B cell (primary cell): Measurements from ENCODE around the gene ROBO2. TPM values are rescaled to one million over a fixed set of nuclear protein-coding genes. Genes with fewer than 3 reads are reported as not detected.

Experiments used
- ATAC-seq: fragments of 200-7000 bp; cut with Tn5 transposase; one replicate; pipeline ENCODE4 v1.10.0; 2021; ENCODE audit warnings: low read depth, mild to moderate bottlenecking, moderate number of reproducible peaks, moderate library complexity
- CTCF ChIA-PET: fragments of 350-600 bp; sonication (Branson Sonifier 250); formaldehyde crosslinking; loops from one replicate; lab custom pipeline; 2021; ENCODE audit warnings: antibody characterized with exemption, inconsistent platforms; lab: Charles Lee
- POLR2A ChIA-PET: fragments of 350-600 bp; sonication (Branson Sonifier 250); formaldehyde crosslinking; loops from one replicate; lab custom pipeline; 2021; ENCODE audit warnings: antibody characterized with exemption; lab: Charles Lee
- DNase-seq: peaks from one replicate; pipeline ENCODE4 v3.0.0; 2013
- H2AFZ ChIP-seq: 2 replicates; pipeline ENCODE4 v1.6.1; 2012; ENCODE audit warnings: mild to moderate bottlenecking, low read depth, low read length; ENCODE audit not compliant: insufficient read depth, poor library complexity, severe bottlenecking
- H3K27ac ChIP-seq, 2 donors: 1 replicate in 1 of 2; 2 replicates in 1 of 2; pipeline ENCODE4 v1.5.1; 2012 to 2013; ENCODE audit warnings: low read length in 2 of 2, mild to moderate bottlenecking in 2 of 2, moderate library complexity in 1 of 2
- H3K27me3 ChIP-seq, 4 experiments: fragments of 200-600 bp in 1 of 4; sonication (generic) in 1 of 4; replicated peaks in 1 of 4; 1 replicate in 2 of 4; 2 replicates in 2 of 4; pipeline versions ENCODE4 v1.6.1 to v1.7.0; 2013 to 2016; ENCODE audit warnings: low read length in 3 of 4, mild to moderate bottlenecking in 2 of 4, mixed read lengths in 1 of 4, moderate library complexity in 1 of 4; ENCODE audit not compliant: insufficient read depth in 4 of 4, control insufficient read depth in 3 of 4; ENCODE audit errors: control extremely low read depth in 1 of 4
- H3K36me3 ChIP-seq, 2 experiments: replicated peaks in 1 of 2; 1 replicate in 1 of 2; 2 replicates in 1 of 2; pipeline versions ENCODE4 v1.6.1 to v1.7.1; 2013; ENCODE audit warnings: low read length in 1 of 2; ENCODE audit not compliant: insufficient read depth in 2 of 2, control insufficient read depth in 1 of 2; ENCODE audit errors: control extremely low read depth in 1 of 2, extremely low read depth in 1 of 2
- H3K4me1 ChIP-seq, 2 donors: fragments of 200-600 bp in 1 of 2; sonication (generic) in 1 of 2; 1 replicate in 1 of 2; 2 replicates in 1 of 2; pipeline versions ENCODE4 v1.5.1 to v1.6.1; 2013 to 2017; ENCODE audit warnings: low read length in 2 of 2; ENCODE audit not compliant: control insufficient read depth in 2 of 2, insufficient read depth in 2 of 2
- H3K4me2 ChIP-seq: replicated peaks from 2 replicates; pipeline ENCODE3; 2012; ENCODE audit warnings: mild to moderate bottlenecking, low read depth, low read length; ENCODE audit not compliant: poor library complexity, severe bottlenecking
- H3K4me3 ChIP-seq, 5 experiments: fragments of 200-600 bp in 1 of 5; sonication (generic) in 1 of 5; 1 replicate in 3 of 5; 2 replicates in 2 of 5; pipeline versions ENCODE4 v1.5.1 to v1.7.0; 2011 to 2016; ENCODE audit warnings: low read length in 4 of 5, mild to moderate bottlenecking in 4 of 5, low read depth in 2 of 5, control low read depth in 1 of 5, moderate library complexity in 1 of 5; ENCODE audit not compliant: insufficient read depth in 1 of 5; ENCODE audit errors: control extremely low read depth in 1 of 5, extremely low read depth in 1 of 5
- H3K79me2 ChIP-seq: fragments of 200-600 bp; sonication (generic); one replicate; pipeline ENCODE4 v1.6.0; 2016; ENCODE audit warnings: low read length; ENCODE audit not compliant: control insufficient read depth, insufficient read depth
- H3K9ac ChIP-seq: fragments of 200-600 bp; sonication (generic); 2 replicates; pipeline ENCODE4 v1.6.1; 2017; ENCODE audit warnings: mild to moderate bottlenecking, low read length, moderate library complexity
- H3K9me3 ChIP-seq, 3 donors: one replicate each; pipeline versions ENCODE4 v1.6.1 to v1.7.1; 2013; ENCODE audit warnings: low read length in 2 of 3; ENCODE audit not compliant: control insufficient read depth in 2 of 3, insufficient read depth in 1 of 3; ENCODE audit errors: control extremely low read depth in 1 of 3
- H4K20me1 ChIP-seq: 2 replicates; pipeline ENCODE4 v1.6.0; 2012; ENCODE audit warnings: mild to moderate bottlenecking, low read length; ENCODE audit not compliant: insufficient read depth, control insufficient read depth, poor library complexity, severe bottlenecking
- H3K27ac Mint-ChIP-seq: one replicate; pipeline ENCODE4 v1.8.0; 2021; ENCODE audit warnings: mixed read lengths
- H3K27me3 Mint-ChIP-seq: one replicate; pipeline ENCODE4 v1.8.0; 2021; ENCODE audit warnings: mixed read lengths
- H3K4me1 Mint-ChIP-seq: one replicate; pipeline ENCODE4 v1.8.0; 2021; ENCODE audit warnings: mixed read lengths
- H3K4me3 Mint-ChIP-seq: one replicate; pipeline ENCODE4 v1.8.0; 2021; ENCODE audit warnings: mixed read lengths
- H3K9me3 Mint-ChIP-seq: one replicate; pipeline ENCODE4 v1.8.0; 2022; ENCODE audit warnings: mixed read lengths; ENCODE audit not compliant: insufficient read depth
- CTCF ChIP-seq: fragments of 200-600 bp; IDR thresholded peaks from one replicate; pipeline ENCODE4 v1.8.0; 2022; ENCODE audit warnings: antibody characterized with exemption, mild to moderate bottlenecking
- EZH2 ChIP-seq: IDR thresholded peaks from 2 replicates; pipeline ENCODE4 v1.6.1; 2012; ENCODE audit warnings: borderline replicate concordance, low read depth, mild to moderate bottlenecking, moderate library complexity, low read length; ENCODE audit not compliant: insufficient read depth, poor library complexity, severe bottlenecking
- WGBS: methylation state at CpG from one replicate; pipeline ENCODE4 v1.1.5; 2013; ENCODE audit warnings: missing lambda C conversion rate; ENCODE audit not compliant: insufficient coverage; 5-methylcytosine and 5-hydroxymethylcytosine counted together
- intact Hi-C: fragments of 100-400 bp; cut with micrococcal nuclease; formaldehyde crosslinking; loops from one replicate; pipeline ENCODE4 v1.10.0; 2022
- polyA plus RNA-seq: library from polyadenylated mRNA; depleted of rRNA; stranded (reverse); fragments of >200 nt; gene quantifications from 2 replicates; pipeline ENCODE4 v1.2.3, GENCODE V29; 2012
- total RNA-seq, 2 donors: library from RNA; stranded (reverse); fragments of 120-200 nt in 1 of 2; gene quantifications; 1 replicate in 1 of 2; 2 replicates in 1 of 2; pipeline versions ENCODE4 v1.2.3 to v1.2.4, GENCODE V29; 2013 to 2022

ROBO2 gene
- total and polyA plus RNA-seq, 2 donors (not counting 1 experiment from before 2014, with no cell fraction given) = not detected

DNA sequence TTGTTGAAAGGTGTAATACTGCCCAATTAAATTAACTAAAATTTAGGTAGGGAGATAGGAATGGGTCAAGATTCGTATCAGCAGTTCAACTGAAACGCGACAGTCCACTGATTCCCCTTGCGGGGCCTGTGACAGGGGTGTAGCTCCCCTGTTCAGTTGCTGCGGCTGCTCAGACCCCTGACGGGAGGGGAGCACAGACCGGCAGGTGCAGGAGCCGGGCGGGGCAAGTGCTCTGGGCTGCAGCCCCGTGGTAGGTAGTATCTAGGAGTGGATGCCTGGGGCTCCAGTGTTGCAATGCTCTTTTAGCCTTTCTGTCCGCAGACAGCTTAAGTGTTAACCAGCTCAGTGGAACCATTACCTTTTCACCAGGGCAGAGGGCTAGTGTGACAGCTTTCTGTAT, 164.9 kb downstream of the ROBO2 start:
- Histone ChIP-seq H3K9ac (no peak overlapping the region), H3K4me2 (no peak overlapping the region), H3K36me3 (no peaks in the 10 kb centered on the region), H3K79me2 (no peaks in the 10 kb centered on the region), H3K4me1 (no peaks in the 10 kb centered on the region), H4K20me1 (no peaks in the 10 kb centered on the region), H3K9me3 (peaks cover 0 to 8% (median 0%) of the 10 kb centered on the region in 3 donors), H3K4me3 (no peak overlapping the region), H2AFZ (no peak overlapping the region), H3K27ac (no peak overlapping the region), H3K27me3 (no peaks in the 10 kb centered on the region)
- H3K4me3 Mint-ChIP-seq = no peak overlapping the region
- DNase-seq (no peak), ATAC-seq (no peak)
- intact Hi-C loops = no loop called here
- no peak for TF ChIP-seq EZH2
- TF ChIP-seq CTCF = no peak
- H3K27ac Mint-ChIP-seq = no peak overlapping the region
- no peaks in the 10 kb centered on the region for H3K27me3 Mint-ChIP-seq
- no peaks in the 10 kb centered on the region for H3K9me3 Mint-ChIP-seq
- no peaks in the 10 kb centered on the region for H3K4me1 Mint-ChIP-seq
- WGBS = 89% methylated on average over 10 of the region's 11 CpGs
- ChIA-PET CTCF (no interaction called here), POLR2A (no interaction called here)

GRCh38 chr3:77207753-77208152, 167.9 kb downstream of the ROBO2 start:
- no peaks in the 10 kb centered on the region for H3K36me3 ChIP-seq
- Mint-ChIP-seq H3K4me1 (no peaks in the 10 kb centered on the region), H3K4me3 (no peak overlapping the region), H3K27me3 (no peaks in the 10 kb centered on the region), H3K27ac (no peak overlapping the region), H3K9me3 (no peaks in the 10 kb centered on the region)
- H3K9me3 ChIP-seq = peaks cover 0 to 8% (median 0%) of the 10 kb centered on the region in 3 donors
- no peak for TF ChIP-seq EZH2
- TF ChIP-seq CTCF = no peak
- no peak overlapping the region for H3K4me3 ChIP-seq
- ChIA-PET POLR2A (no interaction called here), CTCF (interaction anchor here (0.6 kb wide), 1 partner anchor 1672 kb away, joined by 3 read pairs; no protein-coding TSS in a partner anchor)
- ATAC-seq (no peak), DNase-seq (no peak)
- intact Hi-C loops = no loop called here
- no peaks in the 10 kb centered on the region for H3K79me2 ChIP-seq
- H3K9ac ChIP-seq = no peak overlapping the region
- no peaks in the 10 kb centered on the region for H3K4me1 ChIP-seq
- H3K4me2 ChIP-seq = no peak overlapping the region
- no peak overlapping the region for H3K27ac ChIP-seq
- 95% methylated on average over 8 of the region's 8 CpGs for WGBS
- H4K20me1 ChIP-seq = no peaks in the 10 kb centered on the region
- no peak overlapping the region for H2AFZ ChIP-seq
- no peaks in the 10 kb centered on the region for H3K27me3 ChIP-seq
